ENCODE measurements around the gene GRN.
"Not testable (repeated sequence)": the region's sequence is repeated elsewhere in the genome, so short reads cannot be mapped to it uniquely, and the experiment has no call there.

Gene GRN

DNA sequence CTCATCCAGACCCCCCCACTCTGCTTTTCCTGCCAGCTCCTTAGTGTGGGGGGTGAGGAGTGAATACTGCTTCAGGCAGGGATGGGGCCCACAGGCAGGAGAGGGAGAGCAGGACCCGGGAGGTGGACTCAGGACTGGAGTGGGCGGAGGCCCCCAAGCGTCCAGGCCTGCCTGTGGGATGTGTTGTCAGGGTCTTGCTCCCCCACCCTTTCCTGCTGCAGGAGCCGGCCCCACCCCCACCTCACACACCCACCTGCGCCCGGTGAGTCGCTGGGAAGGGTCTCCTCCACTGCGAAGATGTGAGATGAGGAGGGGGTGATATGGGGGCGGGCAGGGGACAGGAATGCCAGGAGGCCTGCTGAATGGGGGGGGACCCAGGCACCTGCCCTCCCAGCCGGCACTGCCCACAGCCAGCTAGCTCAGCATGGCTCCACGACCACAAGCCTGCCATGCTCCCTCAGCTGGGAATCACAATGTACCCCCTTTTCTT is 17.4 kb downstream of the GRN start:
- DNase-seq, result no peak

DNA sequence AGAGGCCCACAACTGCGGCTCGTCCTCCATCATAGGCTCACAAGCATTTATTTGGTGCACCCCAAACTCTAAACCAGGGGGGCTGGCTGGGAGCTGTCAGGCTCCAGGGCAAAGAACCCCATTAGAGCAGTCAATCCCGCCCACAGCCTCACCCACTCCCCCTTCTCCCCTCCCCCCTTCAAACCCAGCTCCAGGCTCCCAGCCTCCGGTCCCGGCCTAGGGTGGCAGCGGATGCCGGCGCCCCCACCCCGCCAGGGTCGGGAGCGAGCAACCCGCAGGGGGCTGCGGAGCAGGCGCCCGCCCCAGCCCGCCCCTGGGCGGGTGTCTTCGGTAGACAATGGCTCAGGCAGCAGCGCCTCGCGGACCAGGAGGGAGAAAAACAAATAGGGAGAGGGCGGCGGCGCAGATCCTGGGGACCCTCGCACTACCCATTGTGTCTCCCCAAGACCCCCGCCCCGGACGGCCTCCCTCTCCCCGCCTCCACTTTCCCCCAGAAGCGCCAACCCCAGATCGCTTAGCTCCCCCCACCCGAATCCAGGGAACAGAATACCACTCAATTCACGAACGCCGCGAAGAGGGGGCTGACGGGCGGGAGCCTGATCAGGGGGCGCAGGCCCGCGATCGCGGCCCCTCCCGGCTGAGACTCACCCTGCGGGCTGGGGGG is 18.0 kb downstream of the GRN start:
- DNase-seq, result no peak

DNA sequence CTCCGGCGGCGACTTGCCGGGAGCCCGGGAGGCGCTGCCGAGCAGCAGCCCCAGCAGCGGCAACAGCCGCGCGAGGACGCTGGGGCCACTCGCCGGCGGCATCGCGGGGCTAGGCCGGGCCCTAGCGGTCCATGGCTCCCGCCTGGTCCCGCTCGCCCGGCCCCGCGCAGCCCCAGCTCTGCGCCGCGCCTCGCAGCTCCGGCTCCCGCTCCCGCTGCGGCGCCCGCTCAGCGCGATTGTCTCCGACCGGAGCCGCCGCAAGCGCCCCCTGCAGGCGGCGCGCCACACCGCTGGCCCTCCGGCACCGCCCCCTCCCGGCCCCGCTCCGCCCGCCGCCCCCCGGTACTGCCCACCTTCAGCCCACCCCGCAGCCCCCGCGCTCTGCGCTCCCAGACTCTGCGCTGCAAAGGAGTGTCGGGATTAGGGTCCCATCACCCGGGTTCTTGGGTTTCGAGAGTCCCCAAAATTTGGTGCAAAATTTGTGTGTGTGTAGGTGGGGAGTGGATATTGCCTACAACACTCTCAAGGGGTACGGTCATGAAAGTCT is 18.6 kb downstream of the GRN start, which contains the start of gene FAM171A2:
FAM171A2 (minus strand) TSS at position 241 of the 547 bp plus-strand sequence; CDS start at position 102, 139 bp downstream.
- DNase-seq, result no peak

DNA sequence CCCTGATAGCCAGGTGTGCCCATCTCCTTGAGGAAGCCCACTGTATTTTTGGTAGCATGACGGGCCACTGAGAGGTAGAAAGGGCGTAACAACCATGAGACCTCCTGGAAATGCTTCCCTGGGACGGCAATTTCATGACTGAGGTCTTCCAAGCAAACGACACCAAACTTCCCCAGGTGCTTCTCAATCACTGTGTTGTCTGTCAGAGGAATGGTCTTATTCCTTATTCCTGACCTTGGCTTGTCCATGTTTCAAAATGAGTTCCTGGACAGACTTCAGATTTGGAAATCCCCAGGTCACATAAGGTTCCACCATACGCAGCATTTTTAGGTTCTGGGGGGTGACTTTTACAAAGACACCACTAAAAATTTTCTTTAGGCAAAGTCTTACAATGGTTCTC is 19.9 kb downstream of the GRN start:
- not testable (repeated sequence) for DNase-seq

DNA sequence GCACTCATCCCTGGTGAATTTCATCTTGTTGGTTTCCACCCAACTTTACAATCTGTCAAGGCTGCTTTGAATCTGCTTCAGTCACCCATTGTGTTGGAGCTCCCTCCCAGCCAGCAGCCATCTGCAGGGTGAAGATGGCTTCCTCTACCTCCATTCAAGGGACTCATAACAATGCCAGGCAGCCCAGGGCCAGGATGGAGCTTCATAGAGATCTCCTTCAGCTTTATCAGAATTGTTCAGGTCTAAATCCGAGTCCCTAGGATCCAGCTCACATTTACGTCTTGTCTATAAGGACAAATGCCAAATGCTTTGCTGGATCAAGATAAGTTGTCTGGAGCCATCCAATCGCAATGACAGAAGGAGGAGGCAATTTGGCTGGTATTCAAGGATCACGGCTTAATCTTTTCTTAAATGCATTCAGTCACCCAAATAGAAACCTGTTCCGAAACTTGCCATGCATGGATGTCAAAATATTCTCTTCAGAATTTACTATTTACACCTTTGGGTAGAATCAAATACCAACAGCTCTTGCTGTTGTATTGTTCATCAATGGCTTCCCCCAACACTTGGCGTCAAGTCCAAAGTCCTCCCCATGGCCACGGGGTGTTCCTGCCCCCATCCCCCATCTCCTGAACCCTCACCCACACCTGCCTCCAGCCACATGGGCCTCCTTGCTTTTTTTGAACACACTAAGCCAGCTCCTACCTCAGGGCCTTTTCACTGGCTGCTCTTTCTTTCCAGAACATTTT is 22.3 kb downstream of the GRN start:
- no peak for DNase-seq

DNA sequence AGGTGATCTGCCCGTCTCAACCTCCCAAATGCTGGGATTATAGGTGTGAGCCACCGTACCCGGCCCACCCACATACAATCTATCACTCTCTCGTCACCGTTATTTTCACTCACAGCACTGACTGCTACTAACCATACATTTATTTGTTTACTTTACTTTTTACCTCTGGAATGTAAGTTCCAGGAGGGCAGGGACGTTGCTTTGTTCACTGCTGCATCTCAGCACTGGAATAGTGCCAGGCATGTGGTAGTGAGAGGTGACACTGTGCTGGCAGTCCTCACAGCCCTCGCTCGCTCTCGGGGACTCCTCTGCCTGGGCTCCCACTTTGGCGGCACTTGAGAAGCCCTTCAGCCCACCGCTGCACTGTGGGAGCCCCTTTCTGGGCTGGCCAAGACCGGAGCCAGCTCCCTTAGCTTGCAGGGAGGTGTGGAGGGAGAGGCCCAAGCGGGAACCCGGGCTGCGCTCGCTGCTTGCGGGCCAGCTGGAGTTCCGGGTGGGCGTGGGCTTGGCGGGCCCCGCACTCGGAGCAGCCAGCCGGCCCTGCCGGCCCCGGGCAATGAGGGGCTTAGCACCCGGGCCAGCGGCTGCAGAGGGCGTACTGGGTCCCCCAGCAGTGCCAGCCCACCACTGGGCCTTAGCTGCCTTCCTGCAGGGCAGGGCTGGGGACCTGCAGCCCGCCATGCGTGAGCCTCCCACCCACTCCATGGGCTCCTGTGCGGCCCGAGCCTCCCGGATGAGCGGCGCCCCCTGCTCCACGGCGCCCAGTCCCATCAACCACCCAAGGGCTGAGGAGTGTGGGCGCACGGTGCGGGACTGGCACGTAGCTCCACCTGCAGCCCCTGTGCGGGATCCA is 23.5 kb downstream of the GRN start:
- not testable (repeated sequence) for DNase-seq

DNA sequence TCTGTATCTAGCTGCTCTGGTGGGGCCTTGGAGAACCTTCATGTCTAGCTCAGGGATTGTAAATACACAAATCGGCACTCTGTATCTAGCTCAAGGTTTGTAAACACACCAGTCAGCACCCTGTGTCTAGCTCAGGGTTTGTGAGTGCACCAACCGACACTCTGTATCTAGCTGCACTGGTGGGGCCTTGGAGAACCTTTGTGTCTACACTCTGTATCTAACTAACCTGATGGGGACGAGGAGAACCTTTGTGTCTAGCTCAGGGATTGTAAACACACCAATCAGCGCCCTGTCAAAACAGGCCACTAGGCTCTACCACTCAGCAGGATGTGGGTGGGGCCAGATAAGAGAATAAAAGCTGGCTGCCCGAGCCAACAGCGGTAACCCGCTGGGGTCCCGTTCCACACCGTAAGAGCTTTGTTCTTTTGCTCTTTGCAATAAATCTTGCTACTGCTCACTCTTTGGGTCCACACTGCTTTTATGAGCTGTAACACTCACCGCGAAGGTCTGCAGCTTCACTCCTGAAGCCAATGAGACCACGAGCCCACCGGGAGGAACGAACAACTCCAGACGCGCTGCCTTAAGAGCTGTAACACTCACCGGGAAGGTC is 24.4 kb downstream of the GRN start:
- DNase-seq, result not testable (repeated sequence)

DNA sequence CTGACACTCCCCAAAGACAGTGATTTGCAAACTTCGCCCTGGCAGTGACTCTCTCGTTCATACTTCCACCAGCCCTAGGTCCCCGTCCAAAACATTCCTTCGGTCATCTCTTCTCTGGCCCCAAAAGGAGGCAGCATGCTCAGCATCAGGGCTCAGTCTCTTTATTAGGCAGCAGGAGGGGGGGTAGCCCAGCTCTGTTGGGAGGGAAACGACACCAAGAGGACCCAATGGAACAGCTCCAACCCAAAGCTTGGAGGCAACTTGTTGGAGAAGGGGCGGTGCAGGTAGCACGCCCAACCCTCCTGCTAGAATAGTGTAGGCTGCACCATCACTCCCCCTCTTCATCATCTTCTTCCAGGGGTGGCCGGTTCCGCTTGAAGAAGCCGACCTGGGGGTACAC is 26.9 kb downstream of the GRN start:
- no peak for DNase-seq

DNA sequence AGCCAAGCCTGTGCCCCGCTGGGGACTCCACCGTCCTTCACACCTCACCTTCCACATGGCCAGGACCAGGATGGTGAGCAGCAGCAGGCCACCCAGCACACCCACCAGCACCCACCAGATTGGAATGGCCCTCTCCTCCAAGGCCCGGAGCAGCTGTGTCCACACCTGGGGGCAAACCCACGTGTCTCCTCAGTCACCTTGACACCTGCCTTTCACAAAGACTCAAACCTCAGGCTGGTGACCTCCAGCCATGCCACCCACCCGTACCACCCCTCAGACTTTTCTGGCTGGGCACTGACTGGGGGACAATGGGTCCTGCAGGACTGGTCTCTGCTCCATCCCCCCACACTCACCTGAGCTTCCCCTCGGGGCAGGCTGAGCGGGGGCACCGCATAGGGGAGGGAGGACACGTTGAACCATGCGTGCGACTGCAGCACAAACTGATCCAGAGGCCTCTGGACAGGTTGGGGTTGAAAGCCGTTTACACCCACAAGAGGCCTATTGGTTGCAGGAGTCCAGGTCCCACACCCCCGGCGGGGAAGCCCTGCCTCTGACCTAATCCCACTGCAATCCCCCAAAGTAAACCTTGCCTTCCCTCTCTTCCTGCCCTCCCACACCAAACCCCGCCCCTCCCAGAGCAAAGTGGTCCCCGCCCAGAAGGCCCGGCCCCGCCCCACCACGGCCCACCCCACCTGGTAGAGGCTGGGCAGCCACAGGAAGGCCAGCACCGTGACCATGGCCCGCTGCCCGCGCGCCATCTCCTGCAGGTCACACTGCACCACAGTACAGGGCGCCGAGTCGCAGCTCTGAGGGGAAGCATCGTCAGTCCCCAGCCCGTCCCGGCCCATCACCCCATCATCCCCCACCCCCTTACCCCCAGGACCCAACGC is 29.4 kb downstream of the GRN start:
- DNase-seq, result no peak

DNA sequence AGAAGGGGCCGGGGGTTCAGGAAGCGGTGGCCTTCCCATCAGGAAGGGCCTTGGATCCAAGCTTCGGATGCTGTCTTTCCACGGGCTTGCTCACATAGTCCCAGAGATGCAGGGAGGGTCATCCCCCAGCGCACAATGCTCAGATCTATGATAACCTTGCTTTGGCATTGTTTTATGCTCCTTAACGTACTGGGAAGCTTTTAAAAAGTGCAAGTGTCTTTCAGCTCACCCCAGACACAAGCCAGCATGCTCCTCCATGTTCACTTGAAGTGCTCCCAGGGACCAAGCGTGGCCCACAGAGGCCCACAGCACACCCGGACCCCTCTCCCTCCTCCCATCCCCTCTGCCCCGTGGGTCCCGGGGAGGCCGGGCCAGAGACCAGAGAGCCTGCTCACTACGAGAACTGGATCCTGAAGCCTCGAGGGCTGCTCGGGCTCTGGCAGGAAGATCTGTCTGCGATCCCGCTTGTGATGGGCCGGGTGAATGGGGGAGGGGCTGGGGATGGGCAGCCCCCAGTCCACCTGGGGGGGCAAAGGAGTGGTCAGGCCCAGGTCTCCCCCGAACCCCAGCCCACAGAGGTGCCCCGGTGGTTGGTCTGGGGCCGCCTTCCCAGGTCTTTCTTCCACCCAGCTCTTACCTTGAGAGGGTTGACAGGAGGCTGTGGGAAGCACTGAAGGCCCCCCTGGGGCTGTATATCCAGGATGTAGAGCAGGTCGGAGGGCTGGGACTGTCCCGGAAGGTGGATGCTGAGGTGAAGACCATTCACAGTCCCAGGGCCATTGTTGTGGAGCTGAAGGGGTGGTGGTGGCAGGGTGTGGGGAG is 30.3 kb downstream of the GRN start:
- no peak for DNase-seq

DNA sequence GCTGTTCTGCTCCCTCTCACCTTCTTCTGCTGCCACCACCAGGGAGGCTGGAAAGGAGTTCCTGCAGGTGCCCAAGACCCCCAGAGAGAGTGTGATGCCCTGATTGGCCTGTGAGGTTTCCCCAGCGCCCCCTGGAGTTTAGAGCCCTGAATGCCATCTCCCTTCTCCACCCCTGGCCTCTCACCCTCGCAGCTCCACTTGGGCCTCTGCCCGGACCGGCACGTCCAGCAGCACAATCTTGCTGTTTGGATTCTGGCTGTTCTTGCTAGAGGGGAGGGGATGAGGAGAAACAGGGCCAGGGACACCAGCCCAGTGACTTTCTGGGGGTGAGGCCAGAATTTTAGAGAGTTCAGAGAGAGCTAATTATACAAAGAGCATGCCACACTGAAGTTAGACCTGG is 31.0 kb downstream of the GRN start:
- DNase-seq, result no peak

DNA sequence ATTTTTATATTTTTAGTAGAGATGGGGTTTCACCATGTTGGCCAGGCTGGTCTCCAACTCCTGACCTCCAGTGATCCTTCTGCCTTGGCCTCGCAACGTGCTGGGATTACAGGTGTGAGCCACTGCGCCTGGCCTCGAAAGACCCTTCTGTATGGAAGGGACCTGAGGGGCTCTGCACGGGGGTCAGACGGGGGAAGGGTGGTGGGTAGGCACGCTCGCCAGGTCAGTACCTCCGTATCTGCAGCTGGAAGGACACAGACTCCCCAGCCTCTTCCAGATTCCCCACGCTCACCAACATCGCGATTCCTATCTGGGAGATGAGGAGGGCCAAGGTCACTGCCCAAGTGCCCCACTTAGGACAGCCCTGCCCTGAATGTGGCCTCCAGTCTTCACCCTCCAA is 31.7 kb downstream of the GRN start:
- no peak for DNase-seq

DNA sequence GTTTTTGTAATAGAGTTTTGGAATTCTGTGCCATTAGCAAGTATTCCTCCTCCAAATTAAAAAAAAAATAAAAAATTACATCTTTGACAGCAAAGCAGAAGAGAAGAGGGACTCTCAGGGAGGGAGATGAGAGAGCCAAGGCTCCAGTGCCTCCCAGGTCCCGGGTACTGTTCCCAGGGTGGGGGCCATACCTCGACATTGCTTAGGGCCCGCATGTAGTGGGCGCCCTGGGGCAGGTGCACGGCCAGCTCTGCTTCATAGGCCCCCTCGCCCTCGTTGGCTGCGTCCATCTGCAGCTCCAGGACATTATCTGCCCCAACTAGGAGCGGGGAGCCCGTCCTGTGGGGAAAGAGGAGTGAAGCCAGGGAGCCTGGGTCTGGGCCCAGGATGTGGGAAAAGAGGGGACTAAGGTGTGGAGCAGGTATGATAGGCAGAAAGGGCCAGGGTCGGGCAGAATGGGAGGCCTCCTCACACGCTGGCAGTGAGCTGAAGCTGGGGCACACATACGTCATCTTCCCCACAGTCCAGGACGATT is 33.1 kb downstream of the GRN start:
- DNase-seq, result no peak

DNA sequence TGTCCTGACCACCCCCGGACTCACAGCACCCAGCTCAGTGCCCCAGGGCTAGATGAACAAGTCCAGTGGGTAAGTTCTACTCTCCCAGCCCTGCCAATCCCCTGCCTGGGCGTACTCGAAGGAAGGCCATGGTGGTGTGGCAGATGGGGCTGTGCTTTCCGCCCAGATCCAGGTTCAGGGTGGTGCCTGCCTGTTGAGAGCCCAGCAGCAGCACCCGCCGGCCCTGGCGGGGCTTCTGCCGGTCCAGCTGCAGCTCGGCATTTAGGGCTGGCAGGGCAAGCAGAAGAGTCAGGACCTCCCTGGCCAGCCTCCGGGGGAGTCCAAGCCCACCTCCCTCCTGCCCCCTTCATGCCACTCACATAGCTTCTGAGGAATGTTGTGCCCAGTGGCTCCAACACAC is 34.8 kb downstream of the GRN start:
- DNase-seq, result no peak

DNA sequence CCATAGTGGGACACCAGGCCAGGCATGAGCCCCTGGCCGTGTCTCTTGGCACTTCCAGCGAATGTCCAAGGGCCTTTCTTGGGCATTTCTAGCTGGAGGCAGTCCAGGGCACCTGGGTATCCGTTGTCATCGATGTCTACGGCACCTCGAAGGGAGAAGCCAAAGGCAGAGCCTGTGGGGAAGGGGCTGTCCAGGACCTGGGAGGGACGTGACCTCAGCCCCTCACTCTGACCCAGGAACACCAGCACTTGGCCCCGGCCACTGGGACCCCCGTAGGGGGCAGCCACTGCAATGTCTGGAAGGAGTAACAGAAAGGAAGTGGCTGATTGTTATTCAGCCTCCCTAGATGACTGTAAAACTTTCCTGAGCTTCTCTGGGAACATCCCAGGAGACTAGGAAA is 35.7 kb downstream of the GRN start:
- no peak for DNase-seq

DNA sequence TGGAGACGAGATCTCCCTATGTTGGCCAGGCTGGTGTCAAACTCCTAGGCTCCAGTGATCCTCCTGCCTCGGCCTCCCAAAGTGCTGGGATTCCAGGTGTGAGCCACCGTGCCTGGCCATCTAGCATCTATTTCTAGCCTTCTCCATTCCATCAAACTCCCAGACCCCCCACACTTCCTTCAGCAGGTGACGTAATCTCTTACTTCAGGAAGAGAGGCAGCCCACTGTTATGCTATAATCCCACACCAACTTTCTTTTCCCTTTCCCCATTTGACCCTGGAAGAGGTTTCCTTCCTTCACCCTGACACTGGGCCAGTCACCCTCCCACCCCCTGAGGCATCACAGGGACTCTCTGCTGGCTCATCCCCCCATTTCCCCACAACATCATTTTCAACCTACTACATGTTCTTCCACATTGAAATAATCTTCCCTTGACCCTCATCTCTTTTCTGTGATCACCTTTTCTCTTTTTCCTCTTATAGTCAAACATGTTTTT is 36.8 kb downstream of the GRN start:
- no peak for DNase-seq

DNA sequence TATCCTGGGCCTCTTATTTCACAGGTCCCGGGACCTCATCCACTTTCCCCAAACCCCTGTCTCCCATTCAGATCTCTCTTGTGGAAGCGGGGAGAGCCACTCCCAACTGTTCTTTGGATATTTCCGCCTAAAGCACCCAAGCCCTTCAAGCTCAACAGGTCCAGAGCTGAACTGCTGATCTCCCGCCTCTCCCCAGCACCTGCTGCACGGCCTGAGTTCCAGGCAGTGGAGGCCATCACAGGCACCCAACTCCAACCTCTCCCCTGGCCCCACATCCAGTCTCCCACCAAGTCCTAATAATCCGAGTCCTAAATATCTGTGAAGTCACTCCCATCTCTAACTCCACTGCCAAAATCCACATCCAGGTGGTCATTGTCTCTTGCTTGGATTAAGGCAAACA is 37.8 kb downstream of the GRN start:
- DNase-seq, result no peak

DNA sequence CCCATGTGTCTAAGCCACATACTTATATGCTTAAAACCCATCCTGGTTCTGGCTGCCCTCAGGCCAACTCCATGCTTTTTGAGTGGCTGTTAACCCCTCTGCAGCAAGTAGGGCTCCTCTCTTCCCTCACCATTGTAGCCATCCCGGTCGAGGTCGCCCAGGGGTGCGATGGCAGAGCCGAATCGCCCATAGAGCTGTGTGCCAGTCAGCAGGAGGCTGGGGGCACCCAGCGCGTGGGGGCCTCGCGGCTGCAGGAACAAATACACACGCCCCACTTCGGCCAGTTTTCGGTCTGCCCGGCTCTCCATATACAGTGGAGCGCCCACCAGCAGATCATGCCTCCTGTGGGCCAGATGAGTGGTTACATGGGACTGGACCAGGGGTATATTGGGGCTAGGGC is 38.3 kb downstream of the GRN start:
- DNase-seq, result no peak

DNA sequence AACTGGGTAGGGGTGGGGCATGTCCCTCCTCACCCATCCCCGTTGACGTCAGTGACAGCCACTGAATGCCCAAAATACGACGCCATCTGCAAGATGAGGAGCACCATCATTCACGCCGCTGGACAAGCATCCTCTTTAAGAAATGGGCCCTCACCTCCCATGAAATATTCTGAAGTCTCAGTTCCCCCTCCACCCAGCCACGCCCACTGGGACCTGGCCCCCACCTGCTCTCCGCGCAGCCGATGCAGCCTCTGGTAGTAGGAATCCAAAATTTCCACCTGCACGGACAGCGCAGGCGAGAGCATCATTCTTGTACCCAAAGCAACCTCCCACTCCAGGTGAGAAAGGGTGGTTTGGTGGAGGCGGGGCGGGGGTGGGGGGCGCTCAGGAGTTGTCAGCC is 38.8 kb downstream of the GRN start:
- no peak for DNase-seq

DNA sequence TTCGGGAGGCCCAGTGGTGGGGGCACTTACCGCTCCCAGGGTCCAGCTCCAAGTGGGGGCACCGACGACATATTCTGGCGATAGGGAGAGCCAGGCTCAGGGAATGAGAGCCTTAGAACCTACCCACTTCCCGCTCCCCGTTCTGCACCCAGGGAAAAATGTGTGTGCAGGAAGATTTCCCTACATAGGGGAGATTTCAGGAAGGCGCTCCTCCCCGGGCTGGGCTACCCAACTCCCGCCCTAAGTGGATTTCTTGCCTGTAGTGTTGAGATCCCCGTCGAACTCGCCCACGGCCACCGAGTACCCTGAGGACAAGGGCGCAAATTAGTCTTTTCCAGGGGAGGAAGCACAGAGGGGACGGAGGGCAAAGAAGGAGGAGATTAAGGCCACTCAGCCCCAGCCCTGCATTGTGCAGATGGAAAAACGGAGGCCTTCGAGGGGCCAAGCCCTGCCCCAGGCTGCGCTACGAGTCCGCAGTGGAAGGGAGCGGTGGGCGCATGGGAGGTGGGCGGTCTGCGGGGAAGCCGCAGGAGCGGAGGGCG is 39.2 kb downstream of the GRN start:
- DNase-seq, result no peak

All from GF-D8 (cell line).